HG03354 (cell line): ENCODE data around the gene LOC101059915.

ENCODE experiments used
- ATAC-seq: cut with Tn5 transposase; IDR thresholded peaks from one replicate; pipeline ENCODE4 v1.9.1; 2021; ENCODE audit warnings: mild to moderate bottlenecking; ENCODE audit not compliant: unreplicated experiment, poor library complexity, severe bottlenecking

LOC101059915 gene

GRCh38 chrX:71667328-71668247, at the start of gene LOC101059915:
Gene LOC101059915, plus strand, starts transcription at chrX:71667546.
- ATAC-seq: no peak

GRCh38 chrX:71617742-71618141, 49.6 kb upstream of the LOC101059915 start:
- no peak for ATAC-seq

- peak; percentile 56 for ATAC-seq
Measured at GRCh38 chrX:71618303-71618721, 49.0 kb upstream of the LOC101059915 start, which contains the start of gene CXCR3. Gene CXCR3, minus strand, starts transcription at chrX:71618511. Its CDS starts 62 bp downstream, at chrX:71618449.

DNA sequence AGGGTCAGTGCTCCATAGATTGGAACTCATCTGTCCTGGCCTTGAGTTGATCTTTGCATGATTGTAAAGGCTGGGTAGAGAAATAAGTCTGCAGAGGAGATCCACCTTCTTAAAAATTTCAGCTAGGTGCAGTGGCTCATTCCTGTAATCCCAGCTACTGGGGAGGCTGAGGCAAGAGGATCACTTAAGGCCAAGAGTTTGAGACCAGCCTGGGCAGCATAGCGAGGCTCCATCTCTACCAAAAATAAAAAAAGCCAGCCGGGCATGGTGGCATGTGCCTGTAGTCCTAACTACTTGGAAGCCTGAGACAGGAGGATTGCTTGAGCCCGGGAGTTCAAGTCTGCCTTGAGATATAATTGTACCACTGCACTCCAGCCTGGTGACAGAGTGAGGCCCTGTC, 48.6 kb upstream of the LOC101059915 start:
- ATAC-seq: no peak

DNA sequence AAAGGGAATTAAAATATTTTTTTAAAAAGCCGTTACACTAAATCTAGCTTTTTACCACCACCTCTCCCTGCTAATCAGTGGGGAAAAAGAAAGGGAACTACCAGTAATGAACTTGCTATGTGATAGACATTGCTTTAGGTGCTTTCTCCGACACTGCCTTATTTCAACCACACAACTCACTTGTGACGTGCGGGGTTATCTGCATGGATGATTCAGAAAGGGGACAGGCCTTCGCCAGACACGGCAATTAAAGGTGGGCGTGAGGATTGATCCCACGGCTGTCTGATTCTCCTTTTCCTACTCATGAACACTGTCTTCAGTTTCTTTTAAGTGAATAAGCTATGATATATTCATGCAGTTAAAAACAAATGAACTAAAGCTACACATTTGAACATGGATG, 48.2 kb upstream of the LOC101059915 start:
- ATAC-seq: no peak

DNA sequence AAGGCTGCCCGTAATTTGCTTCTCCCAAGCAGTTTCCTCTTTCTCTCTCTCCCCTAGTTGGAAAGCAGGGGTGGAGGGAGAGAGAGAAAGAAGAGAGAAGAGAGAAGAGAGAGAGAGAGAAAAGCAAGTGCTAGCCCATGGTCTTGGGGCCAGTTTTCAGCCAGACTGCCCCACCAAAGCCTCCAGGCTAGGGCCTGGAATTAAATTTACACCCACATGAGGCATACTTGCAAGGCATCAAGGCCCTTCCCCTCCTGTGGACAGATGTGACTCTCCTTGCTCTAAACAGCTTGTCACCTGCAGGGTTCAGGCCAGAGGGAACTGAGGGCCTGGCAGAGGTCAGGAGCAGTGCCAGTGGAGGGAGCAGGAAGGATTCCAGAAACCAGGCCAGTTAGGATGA, 47.4 kb upstream of the LOC101059915 start:
- ATAC-seq: no peak

- ATAC-seq: no peak
Measured at GRCh38 chrX:71621603-71622002, 45.7 kb upstream of the LOC101059915 start.

DNA sequence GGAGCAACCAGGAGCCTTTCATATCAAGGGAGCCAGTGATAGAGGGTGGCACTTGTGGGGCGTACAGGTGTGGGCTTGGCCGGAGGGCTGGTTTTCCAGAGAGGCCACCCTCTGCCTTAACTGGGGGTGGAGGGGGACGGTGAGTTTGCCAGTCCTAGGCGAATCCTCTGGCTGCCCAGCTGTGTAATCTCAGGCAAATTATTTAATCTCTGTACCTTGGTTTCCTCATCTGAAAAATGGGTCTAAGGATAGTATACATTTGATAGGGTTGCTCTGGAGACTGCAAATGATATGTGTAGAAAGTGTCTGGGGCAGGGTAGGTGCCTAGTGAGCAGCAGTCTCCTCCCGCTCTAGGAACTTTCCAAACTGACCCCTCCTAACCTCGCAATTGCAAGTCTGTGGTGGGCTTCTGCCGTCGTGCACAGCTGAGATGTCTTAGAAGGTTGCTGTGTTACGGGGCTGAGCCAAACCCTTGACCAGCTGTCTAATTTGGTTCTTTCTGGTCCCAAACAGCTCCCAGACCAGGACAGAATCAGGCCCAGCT, 45.2 kb upstream of the LOC101059915 start:
- no peak for ATAC-seq

DNA sequence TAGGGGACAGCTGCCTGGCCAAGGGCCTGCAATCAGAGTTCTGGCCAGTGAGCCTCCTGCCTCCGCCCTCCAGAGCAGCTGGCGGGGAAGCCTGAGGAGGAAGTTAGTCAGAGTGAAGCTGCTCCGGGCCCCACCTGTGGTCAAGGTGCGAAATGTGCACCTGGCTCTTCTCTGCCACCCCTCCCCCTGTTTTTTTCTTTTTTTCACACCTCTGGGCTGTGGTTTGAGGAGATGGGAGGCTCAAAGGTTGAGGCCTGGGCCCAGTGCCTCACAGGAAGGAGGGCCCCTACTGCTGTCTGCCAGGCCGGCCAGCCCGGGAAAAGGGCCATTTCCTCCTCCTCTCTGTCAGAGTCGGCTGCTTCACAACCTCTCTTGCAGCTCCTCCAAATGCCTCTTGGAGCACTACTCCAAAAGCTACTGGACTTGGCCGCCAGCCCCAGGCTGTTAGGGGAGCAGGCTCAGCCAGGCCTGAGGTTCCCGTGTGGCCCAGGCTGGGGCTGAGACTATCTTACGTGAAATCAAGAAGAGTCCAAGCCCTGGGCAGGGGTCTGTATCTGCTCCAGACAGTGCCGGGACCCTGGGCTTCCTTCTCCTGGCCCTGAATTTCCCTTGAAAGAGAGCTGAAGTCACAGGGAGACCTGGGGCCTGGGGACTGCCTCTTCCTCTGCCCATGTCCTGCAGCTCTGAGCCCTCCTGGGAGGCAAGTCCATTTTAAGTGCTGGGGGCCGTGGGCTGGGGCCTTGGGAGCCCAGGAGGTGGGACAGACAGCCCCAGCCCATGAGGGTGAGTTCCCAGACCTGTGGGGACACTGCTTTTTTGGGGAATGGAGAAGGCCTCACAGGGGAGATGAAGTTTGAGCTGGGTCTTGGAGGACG, 44.5 kb upstream of the LOC101059915 start:
- ATAC-seq: peak; percentile 56

DNA sequence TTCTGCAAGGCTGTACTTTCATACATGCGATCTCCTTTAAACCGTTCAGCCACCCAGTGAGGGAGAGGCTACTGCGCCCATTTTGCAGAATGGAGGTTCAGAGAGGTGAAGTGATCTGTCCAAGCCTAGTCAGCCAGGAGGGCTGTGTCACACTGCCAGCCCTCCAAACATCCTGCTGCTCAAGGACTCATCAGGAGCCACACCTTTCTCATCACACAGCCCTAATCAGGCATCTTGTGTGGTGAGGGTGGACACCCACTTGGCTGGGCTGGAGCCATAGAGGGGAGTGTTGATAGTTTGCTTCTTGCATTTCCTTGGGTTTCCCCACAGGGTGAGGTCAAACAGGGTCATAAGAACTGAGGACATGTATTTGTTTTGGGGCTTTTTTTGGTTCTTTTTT, 43.6 kb upstream of the LOC101059915 start:
- ATAC-seq: no peak

GRCh38 chrX:71625471-71625870, 41.9 kb upstream of the LOC101059915 start:
- no peak for ATAC-seq

DNA sequence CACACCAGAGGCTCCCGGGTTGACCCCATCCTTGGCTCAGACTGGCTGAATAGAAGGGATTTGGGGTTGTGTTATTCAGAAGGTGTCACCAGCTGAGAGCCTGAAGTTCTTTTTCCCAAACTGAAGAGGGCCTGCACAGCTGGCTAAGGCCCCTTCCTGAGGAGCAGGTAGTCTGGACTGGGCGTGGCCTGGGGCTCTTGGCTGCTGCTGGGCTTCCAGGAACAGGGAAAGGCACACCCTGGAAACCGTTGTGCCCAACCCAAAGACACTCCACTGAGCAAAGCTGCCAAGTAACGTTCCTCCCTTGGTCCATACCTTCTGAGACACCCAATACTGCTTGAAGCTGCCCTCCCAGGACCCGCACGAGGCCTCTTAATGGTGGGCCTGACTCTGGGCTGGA, 40.8 kb upstream of the LOC101059915 start:
- ATAC-seq: no peak

DNA sequence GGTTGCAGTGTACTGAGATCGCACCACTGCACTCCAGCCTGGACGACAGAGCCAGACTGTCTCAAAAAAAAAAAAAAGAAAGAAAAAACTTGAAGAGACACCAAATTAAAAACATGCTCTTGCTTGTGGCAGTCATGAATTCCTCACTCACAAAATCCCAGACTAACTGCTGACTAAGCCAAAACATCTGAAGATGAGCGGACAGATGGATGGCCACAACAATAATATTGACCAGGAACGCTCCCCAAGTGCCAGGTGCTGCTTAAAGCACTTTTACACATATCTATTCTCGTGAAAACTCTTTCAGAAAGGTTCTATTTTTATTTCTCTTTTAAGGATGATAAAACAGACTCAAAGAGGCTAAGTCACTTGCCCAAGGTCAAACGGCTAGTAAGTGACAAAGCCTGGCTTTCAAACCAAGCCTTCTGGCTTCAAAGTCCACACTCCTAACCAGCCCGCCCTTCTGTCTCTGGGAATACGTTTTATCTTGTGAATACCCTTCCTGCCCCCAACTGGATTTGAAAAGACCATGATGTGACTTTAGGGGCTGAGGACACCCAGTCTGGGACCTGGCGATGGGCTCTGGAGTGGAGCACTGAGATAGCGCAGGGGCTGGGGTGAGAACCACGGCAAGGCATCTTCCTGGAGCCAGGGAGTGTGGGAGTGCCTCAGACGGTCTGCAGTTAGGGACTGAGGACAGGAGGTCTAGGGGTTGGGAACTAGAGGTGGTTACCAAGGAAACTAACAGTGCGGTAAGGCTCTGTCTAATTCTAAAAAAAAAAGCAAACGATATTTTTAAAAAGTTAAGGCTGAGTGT, 39.5 kb upstream of the LOC101059915 start:
- ATAC-seq: no peak

- peak; percentile 55 for ATAC-seq
Measured at GRCh38 chrX:71629467-71629866, 37.9 kb upstream of the LOC101059915 start.

DNA sequence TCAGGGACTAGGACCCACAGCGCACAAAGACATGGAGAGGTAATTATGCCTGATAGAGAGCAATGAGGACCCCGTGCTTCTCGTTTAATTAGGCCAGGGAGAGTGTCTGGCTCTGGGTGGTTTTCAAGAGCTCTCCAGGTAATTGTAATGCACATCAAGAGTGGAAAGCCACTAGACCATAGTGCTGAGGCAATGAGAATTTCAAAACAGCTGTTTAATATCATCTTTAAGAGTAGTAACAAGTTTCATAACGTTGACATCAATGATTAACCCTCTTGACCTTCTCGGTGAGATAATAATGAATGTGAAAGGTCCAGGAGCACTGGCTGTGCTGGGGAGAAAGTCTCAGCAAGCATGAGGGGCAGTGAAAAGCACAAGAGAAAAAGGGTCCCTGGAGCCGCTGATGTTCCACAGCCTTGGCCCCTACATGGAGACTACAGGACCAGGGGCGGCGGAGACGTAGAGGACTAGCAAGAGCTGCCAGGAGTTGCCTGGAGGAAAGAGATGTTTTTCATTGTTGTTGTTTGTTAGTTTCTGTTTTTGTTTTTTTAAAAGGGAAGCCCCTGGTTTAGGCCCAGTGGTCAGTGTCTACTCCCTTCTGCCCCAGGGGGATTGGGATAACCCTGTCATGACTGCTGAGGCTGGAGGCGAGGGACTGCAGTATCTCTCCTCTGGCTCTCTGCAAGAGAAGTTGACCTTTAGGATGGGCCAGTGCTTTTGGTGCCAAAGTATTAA, 34.3 kb upstream of the LOC101059915 start:
- peak; percentile 67 for ATAC-seq

DNA sequence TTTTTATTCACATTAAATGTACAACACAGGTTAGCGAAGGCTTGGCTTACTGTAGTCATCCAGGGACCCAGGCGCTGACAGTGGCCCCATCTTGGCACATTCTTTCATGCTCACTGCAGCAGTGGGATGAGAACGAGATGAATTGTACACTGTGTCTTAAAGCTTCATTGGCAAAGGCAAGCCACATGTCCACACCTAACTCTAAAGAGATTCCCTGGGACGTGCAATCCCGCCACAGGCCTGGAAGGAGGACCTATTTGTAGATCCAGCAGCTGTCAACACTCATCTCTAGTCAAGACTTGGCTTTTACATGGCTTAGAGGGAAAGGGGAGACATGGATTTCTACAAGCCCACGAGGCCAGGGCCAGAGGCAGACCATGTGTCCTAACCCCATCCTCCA, 33.0 kb upstream of the LOC101059915 start:
- ATAC-seq: no peak

GRCh38 chrX:71636438-71637252, 30.7 kb upstream of the LOC101059915 start:
- ATAC-seq: peak; percentile 53

DNA sequence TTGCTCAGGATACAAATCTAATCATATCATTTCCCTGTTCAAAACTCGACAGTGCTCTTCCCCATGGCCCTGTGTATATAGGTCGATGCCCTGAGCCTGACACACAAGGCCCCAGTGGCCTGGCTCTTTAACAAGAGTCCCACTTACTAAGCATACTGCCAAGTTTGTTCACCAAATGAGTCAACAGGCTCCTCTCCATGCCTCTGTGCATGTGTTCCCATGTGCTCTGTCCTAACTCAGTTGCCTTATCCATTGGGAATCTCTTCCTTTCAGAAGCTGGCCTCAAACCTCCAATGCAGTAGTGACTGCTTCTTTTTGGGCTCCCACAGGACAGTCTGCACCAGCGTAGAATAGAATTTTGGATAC, 30.1 kb upstream of the LOC101059915 start:
- ATAC-seq: peak; percentile 24
